HepG2 (cell line): ENCODE results near the gene KANSL3. TPM values are rescaled to one million over a fixed set of nuclear protein-coding genes. Genes with fewer than 3 reads are reported as not detected.

Experiments used
- E2F2 ChIP-seq: sonication (generic); formaldehyde crosslinking; IDR thresholded peaks from 2 replicates; pipeline ENCODE4 v1.4.0; 2020; ENCODE audit warnings: missing genetic modification reagents, borderline replicate concordance
- ETV6 ChIP-seq: sonication (generic); formaldehyde crosslinking; conservative IDR thresholded peaks from 2 replicates; pipeline ENCODE4 v1.4.0; 2020; ENCODE audit warnings: missing genetic modification reagents
- EZH2 ChIP-seq: conservative IDR thresholded peaks from 2 replicates; pipeline ENCODE4 v1.6.1; 2012; ENCODE audit warnings: mild to moderate bottlenecking, low read depth, low read length, moderate library complexity
- HIC2 ChIP-seq: sonication (generic); formaldehyde crosslinking; IDR thresholded peaks from 2 replicates; pipeline ENCODE4 v1.9.0; 2022; ENCODE audit warnings: low read depth, missing genetic modification reagents
- HOXA7 ChIP-seq: sonication (generic); formaldehyde crosslinking; IDR thresholded peaks from 2 replicates; pipeline ENCODE4 v1.8.1; 2022; ENCODE audit warnings: mild to moderate bottlenecking, missing genetic modification reagents, moderate library complexity
- NR1H2 ChIP-seq: sonication (generic); formaldehyde crosslinking; IDR thresholded peaks from 2 replicates; pipeline ENCODE4 v1.8.1; 2022; ENCODE audit warnings: low read depth, missing genetic modification reagents, borderline replicate concordance
- NR2C2 ChIP-seq: sonication (generic); formaldehyde crosslinking; IDR thresholded peaks from 2 replicates; pipeline ENCODE4 v1.4.0; 2020; ENCODE audit warnings: missing genetic modification reagents, mild to moderate bottlenecking, moderate library complexity, borderline replicate concordance
- THAP8 ChIP-seq: sonication (generic); formaldehyde crosslinking; IDR thresholded peaks from 2 replicates; pipeline ENCODE4 v1.5.1; 2020; ENCODE audit warnings: missing genetic modification reagents, mild to moderate bottlenecking, borderline replicate concordance
- ZNF207 ChIP-seq: fragments of 450-650 bp; IDR thresholded peaks from 2 replicates; pipeline ENCODE4 v1.6.1; 2016; ENCODE audit warnings: antibody characterized with exemption, borderline replicate concordance
- ZNF598 ChIP-seq: sonication (generic); formaldehyde crosslinking; IDR thresholded peaks from 2 replicates; pipeline ENCODE4 v1.5.1; 2020; ENCODE audit warnings: mild to moderate bottlenecking, missing genetic modification reagents, borderline replicate concordance
- ZSCAN21 ChIP-seq: sonication (generic); formaldehyde crosslinking; IDR thresholded peaks from 2 replicates; pipeline ENCODE4 v1.8.0; 2022; ENCODE audit warnings: mild to moderate bottlenecking, missing genetic modification reagents, moderate library complexity, borderline replicate concordance
- polyA plus RNA-seq, 8 experiments: library from polyadenylated mRNA; depleted of rRNA in 3 of 8; stranded (reverse) in 7 of 8; unstranded in 1 of 8; fragments of >200 nt; fragmentation: Illumina TruSeq in 4 of 8; extraction: Trizol in 4 of 8; gene quantifications; 2 replicates each; pipeline versions ENCODE4 v1.2.1 to v1.2.3, GENCODE V29; 2011 to 2016; ENCODE audit warnings: low read depth in 4 of 8, missing spikeins in 1 of 8, mixed read lengths in 1 of 8; ENCODE audit not compliant: insufficient read depth in 1 of 8
- total RNA-seq, 5 experiments: library from RNA; depleted of rRNA; stranded (reverse); fragments of >200 nt; fragmentation: Illumina TruSeq; extraction: Trizol; gene quantifications; 2 replicates each; pipeline ENCODE4 v1.2.3, GENCODE V29; 2016; ENCODE audit warnings: low read depth in 1 of 5
- TF ChIP-seq, protein P1 (sequence below), 2 experiments: sonication (generic) in 1 of 2; formaldehyde crosslinking in 1 of 2; IDR thresholded peaks; 2 replicates each; pipeline versions ENCODE4 v1.5.1 to v1.6.1; 2011 to 2020; ENCODE audit warnings: borderline replicate concordance in 1 of 2, low read depth in 1 of 2, low read length in 1 of 2, mild to moderate bottlenecking in 1 of 2, missing genetic modification reagents in 1 of 2, moderate library complexity in 1 of 2
- TF ChIP-seq, protein P2 (sequence below): sonication (generic); formaldehyde crosslinking; conservative IDR thresholded peaks from 2 replicates; pipeline ENCODE4 v1.4.0; 2020; ENCODE audit warnings: missing genetic modification reagents
- TF ChIP-seq, protein P3 (sequence below): sonication (generic); formaldehyde crosslinking; IDR thresholded peaks from 2 replicates; pipeline ENCODE4 v1.5.0; 2020; ENCODE audit warnings: mild to moderate bottlenecking, missing genetic modification reagents

KANSL3 gene
- total and polyA plus RNA-seq, 2 of the 13 experiments (the other 11 are each of a cell fraction or from before 2014, with no cell fraction given): 20.8 to 37.3 TPM

DNA sequence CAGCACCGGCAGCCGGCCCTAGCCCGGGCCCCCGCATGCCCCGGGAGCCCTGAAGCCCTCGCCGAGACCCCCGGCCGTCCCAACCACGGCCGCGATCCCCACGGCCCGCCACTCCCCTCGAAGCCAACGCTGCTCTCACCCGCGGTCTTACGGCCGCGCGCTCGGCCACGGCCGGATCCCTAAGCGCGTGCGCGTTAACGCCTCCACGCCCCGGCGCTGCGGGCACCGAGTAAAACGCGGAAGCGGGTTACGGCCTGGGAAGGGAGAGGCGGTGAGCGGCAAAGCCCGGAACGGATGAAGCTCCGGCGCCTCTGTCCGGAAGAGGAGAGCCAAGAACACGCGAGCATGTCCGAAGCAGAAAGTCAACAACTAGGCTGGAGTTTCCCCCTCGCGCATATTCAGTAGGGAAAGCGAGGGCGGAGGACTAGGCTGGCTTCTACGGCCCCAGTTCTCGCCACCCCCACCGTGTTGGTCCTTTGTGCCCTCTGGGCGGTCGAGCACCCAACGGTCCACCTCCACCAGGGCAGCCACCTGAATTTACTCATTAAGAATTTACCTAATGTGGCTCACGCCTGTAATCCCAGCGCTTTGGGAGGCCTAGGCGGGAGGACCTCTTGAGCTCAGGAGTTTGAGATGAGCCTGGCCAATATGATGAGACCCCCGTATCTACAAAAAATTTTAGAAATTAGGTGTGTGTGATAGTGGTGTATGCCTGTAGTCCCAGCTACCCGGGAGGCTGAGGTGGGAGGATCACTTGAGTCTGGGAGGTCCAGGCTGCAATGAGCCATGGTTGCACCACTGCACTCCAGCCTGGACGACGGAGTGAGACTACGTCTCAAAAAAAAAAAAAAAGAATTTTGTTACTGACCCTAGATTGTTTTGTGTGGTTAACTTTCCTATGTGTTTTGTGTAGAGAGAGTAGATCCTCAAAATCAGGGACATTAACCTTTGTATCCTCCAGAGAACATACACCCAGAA is at the start of gene KANSL3 (continued):
- TF ChIP-seq ZSCAN21 (CRISPR knock-in tag): peak; percentile 99
- TF ChIP-seq NR1H2 (CRISPR knock-in tag): peak; percentile 90; the same call in 1 of the 2 replicates
- TF ChIP-seq NR2C2: peak; percentile 76
- TF ChIP-seq ZNF598: peak; percentile 90
- TF ChIP-seq HIC2 (CRISPR knock-in tag): no peak
- no peak for TF ChIP-seq E2F2 (CRISPR knock-in tag)
- TF ChIP-seq, protein P1, sequence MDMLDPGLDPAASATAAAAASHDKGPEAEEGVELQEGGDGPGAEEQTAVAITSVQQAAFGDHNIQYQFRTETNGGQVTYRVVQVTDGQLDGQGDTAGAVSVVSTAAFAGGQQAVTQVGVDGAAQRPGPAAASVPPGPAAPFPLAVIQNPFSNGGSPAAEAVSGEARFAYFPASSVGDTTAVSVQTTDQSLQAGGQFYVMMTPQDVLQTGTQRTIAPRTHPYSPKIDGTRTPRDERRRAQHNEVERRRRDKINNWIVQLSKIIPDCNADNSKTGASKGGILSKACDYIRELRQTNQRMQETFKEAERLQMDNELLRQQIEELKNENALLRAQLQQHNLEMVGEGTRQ (IDR thresholded peaks at IDR 0.05; ENCODE audit: low read depth, low read length): no peak
- TF ChIP-seq, protein P1 (CRISPR knock-in tag; IDR thresholded peaks at IDR 0.05; ENCODE audit: borderline replicate concordance): no peak; the same call in 1 of the 2 replicates
- 0 out of 2 replicates have a peak, but pooled peaks have one; percentile 64 for TF ChIP-seq THAP8 (CRISPR knock-in tag)
- TF ChIP-seq, protein P2, sequence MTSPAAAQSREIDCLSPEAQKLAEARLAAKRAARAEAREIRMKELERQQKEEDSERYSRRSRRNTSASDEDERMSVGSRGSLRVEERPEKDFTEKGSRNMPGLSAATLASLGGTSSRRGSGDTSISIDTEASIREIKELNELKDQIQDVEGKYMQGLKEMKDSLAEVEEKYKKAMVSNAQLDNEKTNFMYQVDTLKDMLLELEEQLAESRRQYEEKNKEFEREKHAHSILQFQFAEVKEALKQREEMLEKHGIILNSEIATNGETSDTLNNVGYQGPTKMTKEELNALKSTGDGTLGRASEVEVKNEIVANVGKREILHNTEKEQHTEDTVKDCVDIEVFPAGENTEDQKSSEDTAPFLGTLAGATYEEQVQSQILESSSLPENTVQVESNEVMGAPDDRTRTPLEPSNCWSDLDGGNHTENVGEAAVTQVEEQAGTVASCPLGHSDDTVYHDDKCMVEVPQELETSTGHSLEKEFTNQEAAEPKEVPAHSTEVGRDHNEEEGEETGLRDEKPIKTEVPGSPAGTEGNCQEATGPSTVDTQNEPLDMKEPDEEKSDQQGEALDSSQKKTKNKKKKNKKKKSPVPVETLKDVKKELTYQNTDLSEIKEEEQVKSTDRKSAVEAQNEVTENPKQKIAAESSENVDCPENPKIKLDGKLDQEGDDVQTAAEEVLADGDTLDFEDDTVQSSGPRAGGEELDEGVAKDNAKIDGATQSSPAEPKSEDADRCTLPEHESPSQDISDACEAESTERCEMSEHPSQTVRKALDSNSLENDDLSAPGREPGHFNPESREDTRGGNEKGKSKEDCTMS (CRISPR knock-in tag): peak; percentile 83; the same call in 1 of the 2 replicates
- no peak for TF ChIP-seq ZNF207
- TF ChIP-seq, protein P3, sequence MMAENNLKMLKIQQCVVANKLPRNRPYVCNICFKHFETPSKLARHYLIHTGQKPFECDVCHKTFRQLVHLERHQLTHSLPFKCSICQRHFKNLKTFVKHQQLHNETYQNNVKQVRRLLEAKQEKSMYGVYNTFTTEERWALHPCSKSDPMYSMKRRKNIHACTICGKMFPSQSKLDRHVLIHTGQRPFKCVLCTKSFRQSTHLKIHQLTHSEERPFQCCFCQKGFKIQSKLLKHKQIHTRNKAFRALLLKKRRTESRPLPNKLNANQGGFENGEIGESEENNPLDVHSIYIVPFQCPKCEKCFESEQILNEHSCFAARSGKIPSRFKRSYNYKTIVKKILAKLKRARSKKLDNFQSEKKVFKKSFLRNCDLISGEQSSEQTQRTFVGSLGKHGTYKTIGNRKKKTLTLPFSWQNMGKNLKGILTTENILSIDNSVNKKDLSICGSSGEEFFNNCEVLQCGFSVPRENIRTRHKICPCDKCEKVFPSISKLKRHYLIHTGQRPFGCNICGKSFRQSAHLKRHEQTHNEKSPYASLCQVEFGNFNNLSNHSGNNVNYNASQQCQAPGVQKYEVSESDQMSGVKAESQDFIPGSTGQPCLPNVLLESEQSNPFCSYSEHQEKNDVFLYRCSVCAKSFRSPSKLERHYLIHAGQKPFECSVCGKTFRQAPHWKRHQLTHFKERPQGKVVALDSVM (CRISPR knock-in tag): peak; percentile 93
- no peak for TF ChIP-seq EZH2
- TF ChIP-seq HOXA7: 0 out of 2 replicates have a peak, but pooled peaks have one; percentile 84
- peak; percentile 97 for TF ChIP-seq ETV6 (CRISPR knock-in tag)
